HT1080 (cell line): ENCODE results near the gene BTG3. TPM values are rescaled to one million over a fixed set of nuclear protein-coding genes. Genes with fewer than 3 reads are reported as not detected.

Source experiments
- DNase-seq: peaks from one replicate; pipeline ENCODE4 v3.0.0-alpha.2; 2015; ENCODE audit warnings: low read depth
- total RNA-seq: library from RNA; depleted of rRNA; stranded (reverse); fragments of >200 nt; shearing (Covaris generic); gene quantifications from 2 replicates; pipeline ENCODE4 v1.2.3, GENCODE V29; 2014

Gene BTG3
- total RNA-seq, 1 experiment from 2014 or later: 30.0 TPM

DNA sequence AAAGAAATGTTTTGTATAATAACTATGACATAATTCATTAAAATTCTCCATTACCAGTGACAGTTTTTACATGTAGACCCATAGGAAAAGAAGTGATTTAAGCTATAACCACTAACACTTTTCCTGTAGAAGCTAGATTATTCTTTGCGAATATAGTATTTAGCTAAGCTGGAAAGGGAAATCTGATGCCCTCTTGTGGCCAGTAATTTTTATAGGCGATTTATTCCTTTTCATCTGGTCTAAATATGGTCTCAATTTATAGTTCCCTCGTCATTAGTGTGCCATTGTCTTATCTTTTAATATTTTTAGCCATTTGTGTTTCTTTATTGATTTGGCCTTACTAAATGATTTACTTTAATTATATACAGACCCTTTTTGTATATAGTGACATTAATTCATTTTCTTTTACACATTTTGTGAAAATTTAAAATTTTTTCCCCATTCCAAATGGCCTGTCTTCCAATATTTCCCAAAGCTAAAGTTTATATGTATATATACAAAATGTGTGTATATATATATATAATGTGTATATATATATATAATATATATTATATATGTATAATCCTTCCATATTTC, 26.7 kb downstream of the BTG3 start:
- peak; percentile 42 for DNase-seq

GRCh38 chr21:17583898-17584297, 28.8 kb downstream of the BTG3 start:
- no peak for DNase-seq

- no peak for DNase-seq
Measured at GRCh38 chr21:17580319-17580718, 32.4 kb downstream of the BTG3 start.

- DNase-seq: no peak
Measured at GRCh38 chr21:17578876-17579275, 33.8 kb downstream of the BTG3 start.

DNA sequence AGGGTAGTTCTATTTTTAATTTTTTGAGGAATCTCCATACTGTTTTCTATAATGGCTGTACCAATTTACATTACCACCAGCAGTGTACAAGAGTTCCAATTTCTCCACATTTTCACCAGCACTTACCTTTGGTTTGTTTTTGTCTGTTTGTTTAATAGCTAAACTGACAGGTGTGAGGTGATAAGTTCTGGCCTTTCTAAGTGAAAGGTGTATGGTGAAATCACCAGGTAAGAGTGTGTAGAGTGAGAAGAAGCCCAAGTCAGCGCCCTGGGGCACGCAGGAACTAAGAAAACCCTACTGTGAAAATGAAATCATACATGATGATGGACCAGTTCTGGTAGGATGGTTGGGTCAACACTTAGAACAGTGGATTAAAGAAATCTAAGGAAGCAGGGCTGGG, 34.5 kb downstream of the BTG3 start:
- DNase-seq: no peak

GRCh38 chr21:17577701-17578100, 35.0 kb downstream of the BTG3 start:
- no peak for DNase-seq

DNA sequence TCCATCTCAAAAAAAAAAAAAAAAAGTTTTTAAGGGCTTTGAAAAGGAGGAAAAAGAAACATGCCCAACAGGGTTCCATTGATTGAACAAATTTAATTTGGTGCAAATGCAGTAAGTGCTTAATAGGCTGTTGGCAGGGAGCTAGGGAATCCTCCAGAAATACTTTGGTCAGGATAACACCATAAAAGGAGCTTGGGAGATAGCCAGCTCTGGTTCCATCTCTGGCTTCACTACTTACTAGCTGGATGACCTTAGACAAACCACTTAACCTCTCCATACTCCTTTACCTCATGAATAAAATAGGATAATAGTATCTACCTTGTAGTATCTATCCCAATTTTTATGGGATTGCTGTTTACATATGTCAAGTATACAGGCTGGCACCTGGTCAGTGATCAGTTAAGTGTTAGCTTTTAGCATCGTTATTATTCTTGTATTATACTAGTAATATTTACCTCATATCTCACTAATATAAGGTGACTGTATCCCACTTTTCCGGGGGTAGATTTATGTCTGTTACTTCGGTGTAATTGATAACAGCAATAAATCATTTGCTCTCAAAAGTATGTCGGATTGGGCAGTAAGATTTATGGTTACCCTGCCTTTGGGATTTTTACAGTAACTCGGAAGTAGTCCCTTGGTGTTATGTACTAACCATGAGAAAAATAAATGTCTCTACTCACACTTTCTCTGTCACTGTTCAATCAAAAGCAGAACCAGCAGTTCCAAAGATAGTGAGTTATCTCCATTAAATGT, 36.4 kb downstream of the BTG3 start:
- DNase-seq: no peak

GRCh38 chr21:17575076-17575475, 37.6 kb downstream of the BTG3 start:
- no peak for DNase-seq

GRCh38 chr21:17572431-17572830, 40.3 kb downstream of the BTG3 start:
- DNase-seq: no peak

- no peak for DNase-seq
Measured at GRCh38 chr21:17570786-17571185, 41.9 kb downstream of the BTG3 start.

- no peak for DNase-seq
Measured at GRCh38 chr21:17560377-17561025, 52.2 kb downstream of the BTG3 start.

DNA sequence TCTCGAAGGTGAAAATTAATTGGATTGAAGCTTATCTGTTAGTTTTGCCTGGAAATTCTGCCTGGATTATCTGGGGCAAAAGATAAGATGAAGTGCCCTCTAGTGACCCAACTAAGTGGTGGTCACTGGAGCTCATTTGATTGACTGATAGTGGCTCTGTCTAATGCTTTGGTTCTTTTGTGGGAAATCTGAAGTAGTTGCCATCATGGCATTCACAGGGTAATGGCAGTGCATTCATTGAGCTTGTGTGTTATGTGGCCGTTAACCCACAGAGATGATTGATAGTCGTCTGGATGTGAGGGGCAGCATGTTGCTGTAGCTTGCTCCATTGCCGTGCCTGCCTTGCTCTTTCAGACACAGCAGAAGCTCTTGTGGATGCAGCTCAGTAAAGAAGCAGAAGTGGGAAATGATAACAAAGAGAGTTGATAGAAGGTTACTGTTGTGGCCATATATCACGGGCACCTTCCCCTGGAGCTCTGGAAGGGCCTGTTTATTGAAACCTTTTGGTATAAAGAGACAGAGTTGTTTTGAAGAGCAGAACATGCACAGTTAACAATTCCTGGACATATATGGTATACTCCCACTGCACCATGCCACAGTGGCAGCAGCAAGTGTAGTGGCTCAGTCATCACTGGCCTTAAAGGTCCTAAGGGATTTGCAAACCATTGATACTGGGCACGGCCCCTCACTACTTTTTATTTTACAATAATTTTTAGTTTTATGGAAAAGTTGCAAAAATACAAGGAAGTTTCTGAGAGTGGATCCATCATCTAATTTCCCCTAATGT, 57.8 kb downstream of the BTG3 start:
- peak; percentile 32 for DNase-seq

GRCh38 chr21:17554120-17554519, 58.6 kb downstream of the BTG3 start:
- no peak for DNase-seq

DNA sequence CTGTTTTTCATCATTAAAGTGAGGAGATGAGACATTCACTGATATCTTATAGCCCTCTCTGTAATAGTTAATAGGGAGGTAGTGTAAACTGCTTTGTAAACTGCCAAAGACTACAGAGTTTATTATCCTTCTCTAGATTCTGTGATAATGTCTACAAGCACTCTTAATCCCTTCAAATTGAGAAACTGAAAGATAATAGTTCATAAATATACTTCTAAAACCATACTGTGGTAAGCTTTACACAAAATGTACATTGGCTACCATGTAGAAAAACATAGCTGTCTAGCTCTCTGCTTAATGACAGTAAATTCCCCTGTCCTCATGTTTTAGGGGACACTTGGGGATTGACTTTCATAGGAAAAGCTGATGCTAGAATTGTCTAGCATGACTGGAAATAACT, 60.3 kb downstream of the BTG3 start:
- no peak for DNase-seq

DNA sequence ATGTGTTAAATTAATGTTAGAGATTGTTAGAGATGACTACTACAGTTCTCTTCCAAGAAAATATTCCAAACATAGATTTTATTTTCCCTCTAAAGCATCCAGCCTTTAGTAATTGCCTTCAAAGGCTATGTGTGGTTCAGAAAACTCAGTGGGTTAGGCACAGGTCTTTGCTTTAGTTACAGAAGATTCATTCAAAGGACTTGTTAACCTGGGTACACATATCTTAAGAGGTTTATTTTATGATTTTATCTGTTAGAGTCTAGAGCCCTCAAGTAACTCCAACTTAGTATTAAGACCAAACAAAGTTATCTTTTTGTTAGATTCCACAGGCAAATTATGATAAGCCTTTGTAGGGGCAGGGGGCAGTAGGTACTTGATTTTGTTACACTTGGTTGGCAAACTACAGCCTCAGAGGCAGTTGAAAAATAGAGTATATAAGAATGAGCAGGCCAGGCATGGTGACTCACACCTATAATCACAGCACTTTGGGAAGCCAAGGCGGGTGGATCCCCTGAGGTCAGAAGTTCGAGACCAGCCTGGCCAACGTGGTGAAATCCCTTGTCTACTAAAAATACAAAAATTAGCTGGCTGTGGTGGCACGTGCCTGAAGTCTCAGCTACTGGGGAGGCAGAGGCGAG, 61.9 kb downstream of the BTG3 start:
- DNase-seq: peak; percentile 28

GRCh38 chr21:17548262-17548661, 64.4 kb downstream of the BTG3 start:
- DNase-seq: no peak

DNA sequence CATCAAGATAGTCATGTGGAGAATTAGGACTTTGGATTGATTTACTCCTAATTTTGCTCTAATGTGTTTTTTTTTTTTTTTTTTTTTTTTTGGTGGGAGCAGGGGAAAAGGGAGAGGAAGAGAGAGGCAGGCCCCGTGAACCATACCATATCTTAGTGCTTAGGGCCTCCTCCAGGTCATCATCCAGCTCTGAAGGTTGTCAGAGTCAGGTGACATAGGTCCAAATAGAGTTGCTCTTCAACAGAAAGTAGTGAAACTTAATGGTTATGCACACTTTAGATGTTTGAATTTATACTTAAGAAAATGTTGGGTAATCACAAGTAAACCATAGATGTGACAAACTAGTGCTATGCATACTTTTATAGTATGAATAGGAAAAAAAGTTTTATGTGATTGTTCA, 67.7 kb downstream of the BTG3 start:
- no peak for DNase-seq
